Measurements from ENCODE around the gene MRPL10.

The MRPL10 gene

DNA sequence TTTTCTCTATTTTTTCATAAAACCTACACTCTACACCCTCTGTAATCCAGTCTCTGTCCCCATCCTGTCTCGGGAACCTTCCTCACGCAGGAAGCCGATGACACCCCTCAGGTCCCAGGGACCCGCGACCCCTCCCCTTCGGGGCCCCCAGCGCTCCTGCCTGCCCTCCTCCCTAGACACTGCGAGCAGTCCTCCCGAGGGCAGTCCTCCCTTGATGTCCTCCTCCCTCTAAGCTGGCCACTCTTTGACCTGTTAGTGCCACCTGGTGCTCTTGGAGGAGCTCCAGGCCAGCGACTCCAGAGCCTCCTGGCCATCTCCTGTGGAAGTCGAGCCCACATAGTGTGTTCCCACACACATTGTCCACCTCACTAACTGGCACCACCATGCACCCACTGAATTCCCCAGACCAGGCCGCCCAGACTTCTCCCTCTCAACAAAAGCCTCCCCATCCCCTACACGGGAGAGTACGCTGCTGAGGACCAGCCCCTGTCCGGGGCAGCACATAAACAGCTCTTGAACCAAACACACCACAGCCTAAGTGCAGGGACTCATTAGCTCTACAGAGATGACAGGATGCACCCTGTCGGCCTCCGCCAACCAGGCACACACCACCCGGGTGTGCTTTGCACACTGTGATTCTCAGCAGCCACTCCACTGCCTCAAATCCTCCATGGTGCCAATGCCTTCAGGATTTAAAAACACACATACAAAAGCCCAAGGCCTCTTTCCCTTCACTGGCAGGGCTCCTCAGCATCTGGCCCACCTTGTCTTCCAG lies 19.0 kb downstream of the MRPL10 start:
- DNase-seq = no peak

DNA sequence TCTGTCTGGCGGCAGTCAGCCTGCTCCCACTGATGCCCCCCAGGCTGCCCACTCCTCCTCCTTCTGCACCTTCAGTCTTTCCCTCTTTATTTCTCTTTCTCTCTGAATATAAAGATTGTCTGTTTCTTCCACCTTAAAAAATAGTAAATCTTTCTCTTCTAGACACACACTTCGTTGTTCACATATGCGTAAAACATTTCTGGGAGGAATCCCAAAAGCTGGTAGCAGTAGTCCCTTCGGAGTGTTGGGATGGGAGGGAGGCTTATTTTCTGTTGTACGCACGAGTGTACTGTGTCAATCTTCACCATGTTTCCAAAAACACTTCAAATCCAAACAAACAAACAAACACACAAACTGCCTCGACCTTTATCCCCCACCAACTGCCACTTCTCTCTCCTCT lies 19.6 kb downstream of the MRPL10 start:
- DNase-seq = no peak

DNA sequence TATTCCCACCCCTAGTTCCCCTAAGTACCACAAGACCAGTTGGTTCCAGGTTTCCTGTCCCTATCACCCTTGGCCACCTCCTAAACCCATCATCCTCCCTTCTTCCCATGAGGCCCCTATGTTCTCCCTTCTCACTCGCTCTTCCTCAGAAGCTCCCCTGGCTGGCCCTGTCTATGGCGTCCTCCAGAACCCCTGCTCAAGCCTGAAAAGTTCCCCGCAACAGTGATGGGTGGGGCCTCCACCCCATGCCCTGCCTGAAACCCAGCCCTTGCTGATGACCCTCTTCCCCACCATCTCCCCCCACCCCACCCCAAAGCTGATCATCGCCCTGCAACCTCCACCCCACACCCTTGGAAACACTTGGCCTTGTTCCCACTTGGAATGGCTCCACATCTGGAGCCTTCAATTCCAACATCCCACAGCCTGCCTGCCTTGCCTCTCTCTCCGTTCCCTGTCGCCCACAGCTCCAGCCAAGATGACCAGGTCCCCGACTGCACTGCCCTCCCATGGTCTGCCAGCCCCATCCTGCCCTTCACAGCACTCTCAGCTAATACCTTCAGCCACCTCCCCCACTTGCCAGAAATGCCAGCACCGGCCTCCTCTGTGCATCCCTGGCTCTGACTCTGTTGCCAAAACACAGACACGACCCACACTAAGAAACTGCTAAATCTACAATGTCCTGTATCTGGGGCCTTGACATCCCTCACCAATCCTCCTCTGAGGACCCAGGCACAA lies 20.3 kb downstream of the MRPL10 start:
- no peak for DNase-seq

DNA sequence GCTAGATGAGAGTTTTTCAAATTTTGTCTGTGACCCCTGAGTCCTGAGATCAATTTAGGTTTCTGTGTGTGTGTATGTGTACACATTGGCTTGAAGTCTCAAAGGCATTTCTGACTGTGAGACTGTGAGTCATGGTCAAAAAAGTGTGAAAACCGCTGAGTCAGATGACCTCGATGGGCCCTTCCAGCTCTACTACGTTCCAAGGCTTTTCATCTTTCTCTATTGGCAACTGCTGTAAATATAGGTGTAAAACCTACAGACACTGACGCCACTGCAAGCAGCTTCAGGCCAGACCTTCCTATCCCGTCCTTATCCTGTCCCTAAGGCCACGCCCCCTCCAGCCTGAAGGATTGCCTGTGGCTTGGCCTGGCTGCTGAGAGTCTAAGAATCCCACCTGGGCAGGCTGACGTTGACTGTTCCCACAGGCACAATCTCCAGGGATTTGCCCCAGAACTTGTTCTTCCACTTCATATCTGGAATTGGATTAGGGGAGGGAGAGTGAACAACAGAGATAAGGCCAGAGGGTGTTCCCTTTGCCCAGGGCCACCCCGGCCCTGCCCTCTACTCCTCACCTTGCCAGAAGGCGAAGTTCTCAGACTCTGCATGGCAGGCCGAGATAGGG lies 21.0 kb downstream of the MRPL10 start:
- no peak for DNase-seq

DNA sequence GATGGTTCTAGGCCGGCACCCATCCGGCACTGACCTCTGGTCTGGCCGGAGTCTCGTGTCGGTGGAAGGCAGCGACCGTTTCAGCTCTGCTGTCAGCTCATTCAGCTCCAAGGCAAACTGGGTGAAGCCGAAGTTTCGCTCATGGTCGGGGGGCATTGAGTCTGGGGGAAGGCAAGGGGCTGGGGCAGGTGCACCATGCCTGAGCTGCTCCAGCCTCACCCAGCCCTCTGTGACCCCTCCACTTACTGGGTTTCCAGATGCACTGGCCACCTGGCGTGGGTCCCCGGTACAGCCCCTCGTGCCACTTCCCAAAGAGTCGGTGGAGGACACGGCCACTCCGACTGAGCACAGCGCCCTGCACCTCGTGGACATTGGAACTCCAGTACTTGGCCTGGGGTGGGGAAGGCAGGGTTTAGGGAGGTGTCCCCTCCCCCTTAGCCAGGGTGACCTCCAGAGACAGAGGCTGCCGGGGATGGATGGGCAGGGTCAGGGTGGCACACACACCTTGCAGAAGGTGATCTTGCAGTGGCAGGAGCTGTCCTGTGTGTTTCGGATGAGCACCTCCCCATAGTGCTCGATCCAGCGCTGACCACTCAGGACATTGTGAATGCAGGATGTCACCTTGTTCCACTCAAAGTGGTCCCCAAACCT lies 22.4 kb downstream of the MRPL10 start:
- no peak for DNase-seq

DNA sequence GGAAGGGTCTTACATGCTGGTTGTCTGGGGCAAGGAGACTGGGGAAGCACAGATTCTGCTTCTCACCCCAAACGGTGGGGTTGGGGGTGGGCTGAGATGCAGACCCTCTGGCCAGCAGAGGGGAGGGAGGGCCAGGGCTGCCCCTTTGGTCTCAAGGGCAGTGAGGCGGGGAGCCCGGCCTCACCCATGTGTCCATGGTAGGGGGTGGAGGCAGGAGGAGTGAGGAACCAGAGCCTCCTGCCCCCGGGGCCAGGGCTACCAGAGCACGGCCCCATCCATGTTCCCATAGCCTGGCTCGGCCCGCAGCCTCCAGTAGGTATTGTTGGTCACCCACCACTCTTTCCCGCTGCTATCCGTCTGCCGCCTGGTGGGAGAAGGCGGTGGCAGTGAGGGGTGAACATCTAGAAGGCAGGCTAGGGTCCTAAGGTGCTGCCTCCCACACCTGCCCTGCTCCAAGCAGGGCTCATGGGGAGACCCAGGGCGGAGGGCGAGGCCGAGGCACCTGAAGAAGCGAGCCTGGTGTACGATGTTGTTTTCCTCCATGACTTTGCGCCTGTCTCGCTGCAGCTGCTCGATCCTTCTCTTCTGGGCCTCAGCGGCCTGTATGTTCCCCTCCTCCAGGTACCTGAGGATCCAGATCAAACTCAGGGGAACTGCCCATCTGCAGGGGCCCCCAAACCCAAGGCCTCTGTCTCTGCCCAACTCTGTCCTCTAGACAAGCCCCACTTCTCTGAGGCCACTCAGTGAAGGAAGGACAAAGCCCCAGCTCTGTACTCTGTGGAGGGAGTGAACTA lies 23.1 kb downstream of the MRPL10 start:
- DNase-seq = no peak

DNA sequence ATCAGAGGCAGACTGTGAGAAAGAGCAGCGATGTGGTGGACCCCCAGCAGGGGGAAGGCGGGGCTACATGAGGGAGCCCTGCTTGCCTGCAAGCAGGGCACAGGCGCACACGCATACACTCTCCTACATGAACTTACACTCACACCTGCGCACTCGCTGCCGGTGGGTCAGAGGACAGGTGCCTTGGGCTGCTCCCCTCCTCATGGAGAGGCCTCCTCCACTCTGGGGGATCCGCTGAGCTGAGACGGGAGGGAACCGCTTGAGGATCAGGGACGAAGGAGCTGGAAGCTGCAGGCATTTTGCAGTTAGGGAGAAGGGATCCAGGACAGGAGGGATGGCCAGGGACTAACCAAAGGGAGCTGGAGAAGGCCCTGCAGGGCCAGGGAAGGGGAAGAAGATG lies 23.9 kb downstream of the MRPL10 start:
- no peak for DNase-seq

DNA sequence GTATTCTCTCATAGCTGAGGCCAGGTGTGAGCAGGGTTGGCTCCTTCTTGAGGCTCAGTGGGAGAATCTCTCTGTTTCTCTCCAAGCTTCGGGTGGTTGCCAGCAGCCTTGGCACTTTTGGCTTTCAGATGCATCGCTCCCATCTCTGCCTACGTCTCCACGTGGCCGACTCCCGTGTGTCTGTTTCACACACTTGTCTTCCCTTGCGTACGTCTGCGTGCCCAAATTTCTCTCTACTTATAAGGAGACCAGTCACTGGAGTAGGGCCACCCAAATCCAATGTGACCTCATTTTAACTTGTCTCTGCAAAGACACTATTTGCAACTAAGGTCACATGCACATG lies 24.5 kb downstream of the MRPL10 start:
- DNase-seq = no peak

DNA sequence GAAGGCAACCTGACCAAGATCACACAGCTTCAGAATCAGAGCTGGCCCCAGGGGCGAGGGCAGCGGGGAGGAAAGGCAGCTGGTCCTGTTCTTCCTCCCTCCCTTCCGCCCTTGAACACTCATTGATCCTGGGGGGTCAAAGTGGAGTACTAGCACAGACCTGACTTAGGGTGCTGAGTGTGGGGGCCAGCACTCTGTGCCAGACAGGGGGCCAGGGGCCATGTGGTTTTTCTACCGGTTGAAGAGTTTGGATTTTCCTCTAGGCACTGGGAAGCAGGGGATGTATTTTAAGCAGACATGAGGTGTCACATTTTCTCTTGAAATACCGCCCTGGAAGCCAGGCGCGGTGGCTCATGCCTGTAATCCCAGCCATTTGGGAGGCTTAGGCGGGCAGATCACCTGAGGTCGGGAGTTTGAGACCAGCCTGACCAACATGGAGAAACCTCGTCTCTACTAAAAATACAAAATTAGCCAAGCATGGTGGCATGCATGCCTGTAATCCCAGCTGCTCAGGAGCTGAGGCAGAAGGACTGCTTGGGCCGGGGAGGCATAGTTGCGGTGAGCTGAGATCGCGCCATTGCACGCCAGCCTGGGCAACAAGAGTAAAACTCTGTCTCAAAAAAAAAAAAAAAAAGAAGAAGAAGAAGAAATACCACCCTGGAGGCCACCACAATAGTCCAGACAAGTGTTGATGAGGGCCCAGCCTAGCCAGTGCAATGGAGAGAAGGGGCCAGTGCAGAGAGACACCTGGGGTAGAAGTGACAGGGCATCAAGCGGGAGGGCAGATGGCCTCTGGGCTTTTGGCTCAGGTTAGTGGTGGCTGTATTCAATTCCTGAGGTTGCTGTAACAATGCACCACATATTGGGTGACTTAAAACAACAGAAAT lies 25.1 kb downstream of the MRPL10 start:
- no peak for DNase-seq

DNA sequence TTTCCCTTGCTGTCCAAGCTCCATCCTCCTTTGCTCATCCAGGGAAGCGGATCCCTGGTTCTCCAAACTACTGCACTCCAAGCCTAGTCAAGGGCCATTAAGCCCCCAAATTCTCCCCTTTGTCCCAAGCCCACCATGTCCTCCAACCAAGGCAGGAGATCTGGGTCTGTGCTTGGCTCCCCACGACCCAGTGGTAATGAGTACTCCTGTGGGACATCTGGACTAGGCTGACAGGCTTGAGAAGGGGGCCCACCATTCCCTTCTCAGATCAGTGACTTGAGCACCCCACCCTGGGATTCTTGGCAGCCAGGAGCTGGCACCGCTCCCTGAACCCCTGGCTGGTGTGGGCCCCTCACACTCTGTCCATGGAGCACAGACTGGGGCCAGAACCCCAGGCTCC lies 26.9 kb downstream of the MRPL10 start:
- DNase-seq = no peak

DNA sequence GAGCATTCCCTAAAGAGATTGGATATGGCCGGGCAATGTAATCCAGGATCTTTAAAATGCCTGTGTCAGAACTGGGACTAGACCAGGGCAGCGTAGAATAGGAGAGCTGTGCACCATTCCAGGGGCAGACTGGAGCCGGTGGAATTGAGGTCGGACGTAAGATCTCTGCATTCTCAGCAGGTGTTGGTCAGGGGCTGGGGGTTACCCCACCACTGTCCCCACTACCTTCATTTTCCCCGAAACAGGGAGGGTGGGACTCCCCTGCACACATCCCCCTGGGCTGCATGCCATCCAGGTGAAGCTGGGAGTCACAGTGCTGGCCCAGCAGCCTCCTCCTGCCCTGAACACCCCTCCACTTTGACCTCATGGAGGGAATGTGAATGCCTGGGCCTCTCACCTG lies 27.6 kb downstream of the MRPL10 start:
- no peak for DNase-seq

DNA sequence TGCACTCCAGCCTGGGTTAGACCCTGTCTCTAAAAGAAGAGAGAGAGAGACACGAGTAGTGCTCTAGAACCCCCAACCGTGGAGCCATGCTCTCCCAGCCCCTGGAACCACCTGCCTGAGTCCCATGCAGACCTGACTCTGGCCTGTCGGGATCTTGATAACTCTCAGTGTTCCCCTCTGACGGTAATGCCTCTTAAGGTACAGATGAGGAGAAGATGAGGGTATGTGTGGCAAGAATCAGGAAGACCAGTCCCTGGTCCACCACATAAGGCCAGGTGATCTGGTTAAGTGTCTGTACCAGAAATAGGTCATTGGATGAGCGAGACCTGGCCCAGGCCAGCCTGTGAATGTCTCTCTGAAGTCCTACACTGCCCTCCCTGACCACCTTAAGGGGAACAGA lies 28.1 kb downstream of the MRPL10 start:
- DNase-seq = no peak

DNA sequence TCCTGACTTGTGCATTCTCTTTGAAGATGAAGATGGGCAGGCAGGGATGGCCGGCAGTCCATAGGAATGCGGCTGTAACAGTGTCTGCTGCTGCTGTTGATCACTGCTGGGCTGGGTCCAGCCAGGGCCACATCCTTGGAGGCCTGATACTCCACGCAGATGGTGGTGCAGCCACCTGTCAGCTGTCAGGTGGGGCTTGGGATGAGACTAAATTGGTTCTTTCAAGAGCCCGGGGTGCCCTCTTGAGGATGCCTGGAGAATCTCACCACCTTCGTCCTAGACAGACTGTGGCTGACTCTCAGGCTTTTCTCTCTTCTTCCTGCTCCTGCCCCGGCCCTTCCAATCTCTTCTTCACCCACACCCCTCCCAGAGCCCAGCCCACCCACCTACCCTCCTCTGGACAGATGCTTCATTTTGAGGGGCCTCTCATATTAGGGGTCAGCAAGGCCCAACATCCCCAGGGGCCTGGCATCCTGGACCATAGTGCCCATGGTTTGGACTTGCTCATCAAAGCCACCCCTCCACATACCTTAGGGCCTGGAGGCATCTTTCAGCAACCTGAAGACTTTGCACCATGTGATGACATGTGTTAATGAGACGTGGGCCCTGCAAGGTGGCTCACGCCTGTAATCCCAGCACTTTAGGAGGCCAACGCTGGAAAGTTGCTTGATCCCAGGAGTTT lies 28.9 kb downstream of the MRPL10 start:
- peak; percentile 58 for DNase-seq

DNA sequence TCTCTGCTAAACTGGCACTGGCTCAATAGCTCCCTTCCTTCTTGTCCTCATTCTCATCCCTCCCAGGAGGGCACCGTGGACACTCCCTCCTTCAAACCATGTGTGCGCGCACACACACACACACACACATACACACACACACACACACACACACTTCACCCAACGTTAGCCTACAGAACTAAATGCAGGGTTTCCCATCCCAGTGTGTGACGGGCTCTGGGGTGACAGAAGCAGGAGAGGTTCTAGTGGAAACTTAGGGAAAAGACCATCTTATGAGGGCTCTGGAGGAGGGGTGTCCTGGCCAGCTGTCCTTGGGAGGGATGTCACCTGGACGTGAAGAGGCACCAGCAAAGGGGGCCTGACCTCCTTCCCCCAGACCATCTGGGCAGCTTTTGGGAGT lies 29.4 kb downstream of the MRPL10 start:
- no peak for DNase-seq

DNA sequence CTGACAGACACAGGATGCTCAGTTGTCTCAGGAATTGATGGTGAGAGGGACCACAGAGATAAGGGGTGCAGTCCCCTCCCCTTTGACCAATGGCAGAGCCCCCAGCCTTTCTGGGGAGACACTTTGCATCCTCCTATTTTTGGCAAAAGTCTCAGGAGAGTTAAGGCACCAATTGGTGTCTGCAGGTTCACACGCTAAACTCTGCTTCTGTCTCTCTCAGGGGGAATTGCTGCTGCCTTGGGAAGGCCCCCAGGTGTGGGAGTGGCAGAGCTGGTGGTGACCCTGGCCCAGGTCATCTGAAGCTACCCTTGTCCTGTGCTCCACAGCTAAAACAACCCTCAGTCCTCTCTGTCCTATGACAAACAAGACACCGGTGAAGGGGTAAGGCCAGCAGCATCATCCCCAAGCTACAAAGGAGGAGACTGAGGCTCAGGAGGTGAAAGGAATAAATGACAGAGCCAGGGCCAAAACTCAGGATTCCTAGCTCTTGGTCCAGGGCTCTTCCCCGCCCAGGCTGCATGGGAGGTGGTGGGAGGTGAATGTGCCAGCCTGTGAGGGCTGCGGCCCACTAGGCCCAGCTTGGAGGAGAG lies 30.1 kb downstream of the MRPL10 start:
- DNase-seq = no peak

DNA sequence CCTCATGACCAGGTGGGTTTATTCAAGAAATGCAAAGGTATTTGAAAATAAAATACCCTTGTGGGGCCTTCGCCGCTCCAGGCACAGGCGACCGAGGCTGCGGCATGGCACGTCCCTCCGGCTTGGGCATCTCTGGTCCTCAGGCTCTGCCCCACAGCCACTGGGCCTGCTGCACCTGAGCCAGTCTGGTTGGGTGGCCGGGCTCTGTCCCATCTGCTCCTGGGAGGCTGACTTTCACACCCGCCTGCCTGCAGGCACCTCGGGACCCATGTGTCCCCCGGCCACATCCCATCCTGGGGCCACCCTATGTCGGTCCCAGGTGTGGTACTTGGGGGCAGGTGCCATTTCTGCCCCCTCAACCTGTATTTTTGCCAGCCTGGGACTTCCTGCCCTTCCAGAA lies 30.7 kb downstream of the MRPL10 start:
- DNase-seq = no peak

DNA sequence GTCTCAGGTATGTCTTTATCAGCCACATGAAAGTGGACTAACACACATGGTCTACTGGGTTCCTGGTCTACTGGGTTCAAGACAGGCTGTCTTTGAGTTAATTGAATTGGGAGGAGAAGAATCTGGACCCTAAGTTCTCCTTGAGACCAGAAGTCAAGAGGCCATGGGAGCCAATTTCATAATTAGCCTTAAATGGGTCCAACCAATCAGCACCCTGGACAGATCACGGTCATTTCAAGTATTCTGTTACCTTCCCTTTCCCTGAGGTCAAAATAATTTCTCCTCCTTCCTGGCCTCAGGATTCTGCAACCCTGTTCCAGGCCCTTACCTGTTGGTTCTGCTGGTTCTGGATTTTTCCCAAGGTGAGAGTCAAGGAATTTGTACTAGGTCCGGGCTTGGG lies 33.5 kb downstream of the MRPL10 start:
- no peak for DNase-seq

DNA sequence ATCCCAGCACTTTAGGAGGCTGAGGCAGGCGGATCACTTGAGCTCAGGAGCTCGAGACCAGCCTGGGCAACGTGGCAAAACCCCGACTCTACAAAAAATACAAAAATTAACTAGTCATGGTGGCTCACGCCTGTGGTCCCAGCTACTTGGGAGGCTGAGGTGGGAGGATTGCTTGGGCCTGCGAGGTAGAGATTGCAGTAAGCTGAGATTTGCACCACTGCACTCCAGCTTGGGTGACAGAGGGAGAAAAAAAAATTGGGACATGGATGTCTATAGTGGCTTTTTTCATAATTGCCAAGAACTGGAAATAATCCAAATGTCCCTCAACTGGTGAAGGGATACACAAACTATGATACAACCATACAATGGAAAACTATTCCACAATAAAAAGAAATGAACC lies 38.4 kb downstream of the MRPL10 start:
- no peak for DNase-seq

DNA sequence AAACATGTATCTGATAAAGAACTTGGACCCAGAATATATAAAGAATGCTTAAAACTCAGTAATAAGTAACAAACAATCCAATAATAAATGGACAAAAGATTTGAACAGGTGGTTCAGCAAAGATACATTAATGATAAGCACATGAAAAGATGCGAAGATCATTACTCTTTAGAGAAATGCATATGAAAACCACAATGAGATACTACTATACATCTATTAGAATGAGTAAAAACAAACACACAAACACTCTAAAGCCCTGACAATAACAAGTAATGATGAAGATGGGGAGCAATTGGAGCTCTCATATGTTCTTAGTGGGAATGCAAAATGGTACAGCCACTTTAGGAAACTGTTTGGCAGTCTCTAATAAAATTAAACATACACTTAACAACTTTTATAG lies 38.9 kb downstream of the MRPL10 start:
- DNase-seq = no peak

DNA sequence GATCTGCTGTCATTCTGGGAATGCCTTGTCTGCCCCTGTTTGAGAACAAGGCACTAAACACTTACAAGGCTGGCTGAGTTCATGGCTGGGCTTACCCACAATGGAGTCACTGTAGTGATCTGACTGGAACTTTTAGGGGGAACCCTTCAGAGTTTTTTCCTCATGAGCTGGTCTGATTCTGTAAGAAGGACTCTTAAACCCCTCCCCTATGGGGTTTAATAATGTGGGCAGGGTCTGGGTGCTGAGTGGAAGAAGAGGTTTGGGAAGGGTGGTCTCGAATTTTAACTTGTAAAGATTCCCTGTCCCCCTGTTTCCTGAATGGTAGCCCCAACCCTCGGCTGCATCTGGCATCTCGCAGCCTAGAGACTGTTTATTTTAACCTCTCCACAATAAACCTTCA lies 40.3 kb downstream of the MRPL10 start:
- no peak for DNase-seq
